IMR-90 (cell line): ENCODE results near the gene DNAJB5. TPM values are rescaled to one million over a fixed set of nuclear protein-coding genes. Genes with fewer than 3 reads are reported as not detected.

Experiments used
- ATAC-seq: fragments of 200-7000 bp; cut with Tn5 transposase; 2 replicates; pipeline ENCODE4 v1.9.1; 2020; ENCODE audit warnings: low read depth, mild to moderate bottlenecking, moderate library complexity
- BruUV-seq: library from RNA; stranded (reverse); fragments of 400-500 nt; replicated peaks from 2 replicates; lab custom pipeline; 2021; lab: Mats Ljungman, UMichigan
- CTCF ChIA-PET: fragments of 300-600 bp; formaldehyde crosslinking; extraction: SDS; loops from one replicate; lab custom pipeline; 2021; ENCODE audit warnings: antibody characterized with exemption; lab: Yijun Ruan, JAX
- POLR2A ChIA-PET: fragments of 300-600 bp; sonication (Branson Sonifier 250); formaldehyde crosslinking; loops from one replicate; lab custom pipeline; 2022; ENCODE audit warnings: antibody characterized with exemption; ENCODE audit not compliant: unreplicated experiment; lab: Charles Lee
- DNase-seq: peaks from one replicate; pipeline ENCODE4 v3.0.0; 2013
- H2AFZ ChIP-seq: replicated peaks from 2 replicates; pipeline ENCODE3; 2013; ENCODE audit warnings: low read length, mild to moderate bottlenecking; ENCODE audit not compliant: poor library complexity
- H2AK5ac ChIP-seq: 2 replicates; pipeline ENCODE4 v1.6.1; 2013; ENCODE audit warnings: low read depth, low read length, inconsistent platforms
- H2AK9ac ChIP-seq: replicated peaks from 2 replicates; pipeline ENCODE3; 2013; ENCODE audit warnings: mild to moderate bottlenecking, low read depth, low read length, moderate library complexity; ENCODE audit not compliant: poor library complexity
- H2BK120ac ChIP-seq: 2 replicates; pipeline ENCODE4 v1.6.1; 2013; ENCODE audit warnings: low read depth, low read length, inconsistent platforms
- H2BK15ac ChIP-seq: 3 replicates; pipeline ENCODE4 v1.6.1; 2013; ENCODE audit warnings: low read depth, low read length, inconsistent platforms
- H2BK20ac ChIP-seq: 2 replicates; pipeline ENCODE4 v1.6.1; 2013; ENCODE audit warnings: low read depth, mild to moderate bottlenecking, inconsistent platforms, low read length, moderate library complexity
- H2BK5ac ChIP-seq: 2 replicates; pipeline ENCODE4 v1.6.1; 2013; ENCODE audit warnings: mild to moderate bottlenecking, low read depth, low read length, inconsistent platforms; ENCODE audit not compliant: poor library complexity, severe bottlenecking
- H3K14ac ChIP-seq: replicated peaks from 2 replicates; pipeline ENCODE4 v1.6.1; 2013; ENCODE audit warnings: low read depth, low read length, inconsistent platforms
- H3K18ac ChIP-seq: 2 replicates; pipeline ENCODE4 v1.6.1; 2013; ENCODE audit warnings: low read depth, low read length, control low read depth
- H3K23ac ChIP-seq: 2 replicates; pipeline ENCODE4 v1.6.1; 2013; ENCODE audit warnings: low read depth, low read length, inconsistent platforms
- H3K27ac ChIP-seq: 2 replicates; pipeline ENCODE4 v1.5.1; 2013; ENCODE audit warnings: mild to moderate bottlenecking, control low read depth, low read length; ENCODE audit not compliant: insufficient read depth
- H3K27me3 ChIP-seq: 2 replicates; pipeline ENCODE4 v1.6.1; 2013; ENCODE audit warnings: low read length; ENCODE audit not compliant: control insufficient read depth, insufficient read depth
- H3K36me3 ChIP-seq: 2 replicates; pipeline ENCODE4 v1.6.1; 2013; ENCODE audit warnings: low read length, mixed read lengths; ENCODE audit not compliant: control insufficient read depth, insufficient read depth
- H3K4ac ChIP-seq: 2 replicates; pipeline ENCODE4 v1.6.1; 2013; ENCODE audit warnings: low read depth, low read length, inconsistent platforms
- H3K4me1 ChIP-seq: 2 replicates; pipeline ENCODE4 v1.6.1; 2013; ENCODE audit warnings: low read length, mixed read lengths; ENCODE audit not compliant: control insufficient read depth, insufficient read depth
- H3K4me2 ChIP-seq: 2 replicates; pipeline ENCODE4 v1.6.1; 2013; ENCODE audit warnings: low read depth, mild to moderate bottlenecking, control low read depth, low read length, moderate library complexity
- H3K4me3 ChIP-seq: 2 replicates; pipeline ENCODE4 v1.5.1; 2013; ENCODE audit warnings: low read depth, mild to moderate bottlenecking, control low read depth, low read length, moderate library complexity; ENCODE audit not compliant: insufficient read depth
- H3K56ac ChIP-seq: 2 replicates; pipeline ENCODE4 v1.6.1; 2013; ENCODE audit warnings: low read length, inconsistent platforms; ENCODE audit not compliant: insufficient read depth; ENCODE audit errors: extremely low read depth
- H3K79me1 ChIP-seq, 2 experiments: 2 replicates each; pipeline ENCODE4 v1.6.1; 2013; ENCODE audit warnings: low read length in 2 of 2, inconsistent platforms in 1 of 2, low read depth in 1 of 2
- H3K9ac ChIP-seq: 2 replicates; pipeline ENCODE4 v1.6.1; 2013; ENCODE audit warnings: low read depth, low read length, control low read depth
- H3K9me1 ChIP-seq: 2 replicates; pipeline ENCODE4 v1.6.1; 2013; ENCODE audit warnings: low read length, inconsistent platforms; ENCODE audit not compliant: insufficient read depth
- H3K9me3 ChIP-seq: 2 replicates; pipeline ENCODE4 v1.6.1; 2013; ENCODE audit warnings: low read length; ENCODE audit not compliant: control insufficient read depth, insufficient read depth
- H4K20me1 ChIP-seq: 2 replicates; pipeline ENCODE4 v1.6.1; 2013; ENCODE audit warnings: low read length, inconsistent platforms; ENCODE audit not compliant: insufficient read depth
- H4K5ac ChIP-seq: 2 replicates; pipeline ENCODE4 v1.6.1; 2013; ENCODE audit warnings: mild to moderate bottlenecking, low read depth, low read length, control low read depth
- H4K8ac ChIP-seq, 2 experiments: 2 replicates each; pipeline ENCODE4 v1.6.1; 2013; ENCODE audit warnings: low read depth in 2 of 2, low read length in 2 of 2, control low read depth in 1 of 2, inconsistent platforms in 1 of 2
- H4K91ac ChIP-seq: 2 replicates; pipeline ENCODE4 v1.6.1; 2013; ENCODE audit warnings: low read depth, low read length, inconsistent platforms; ENCODE audit not compliant: insufficient read depth
- MAFK ChIP-seq: IDR thresholded peaks from 2 replicates; pipeline ENCODE4 v1.6.1; 2012; ENCODE audit warnings: low read depth, low read length, improper control_type of control experiment
- POLR2A ChIP-seq: IDR thresholded peaks from 2 replicates; pipeline ENCODE4 v1.6.1; 2012; ENCODE audit warnings: mild to moderate bottlenecking, low read depth, low read length
- SMC3 ChIP-seq: fragments of 150-350 bp; IDR thresholded peaks from 2 replicates; pipeline ENCODE4 v1.6.1; 2016; ENCODE audit warnings: low read depth, mild to moderate bottlenecking, antibody characterized with exemption, low read length, moderate library complexity
- WGBS, 2 experiments: methylation state at CpG; one replicate each; pipeline versions ENCODE4 v1.1.5 to v1.1.7; 2013; ENCODE audit warnings: missing lambda C conversion rate in 2 of 2; ENCODE audit not compliant: insufficient read length in 1 of 2; ENCODE audit errors: extremely low coverage in 2 of 2; 5-methylcytosine and 5-hydroxymethylcytosine counted together
- dilution Hi-C: fragments of 300-500 bp; cut with HindIII; formaldehyde crosslinking; loops from one replicate; pipeline ENCODE4 v1.14.3; 2018; ENCODE audit warnings: low sequenced_read_pairs; ENCODE audit not compliant: unreplicated experiment
- in situ Hi-C: fragments of 300-500 bp; cut with MboI; formaldehyde crosslinking; loops from 3 replicates; pipeline ENCODE4 v1.14.3; 2019; ENCODE audit warnings: low sequenced_read_pairs, inconsistent platforms, mixed read lengths
- intact Hi-C: fragments of 100-400 bp; cut with micrococcal nuclease; formaldehyde crosslinking; loops from 2 replicates; pipeline ENCODE4 v1.10.0; 2022
- polyA plus RNA-seq, 3 experiments: library from polyadenylated mRNA; depleted of rRNA; stranded (reverse); fragments of >200 nt; gene quantifications; 2 replicates each; pipeline ENCODE4 v1.2.3, GENCODE V29; 2012; ENCODE audit warnings: low replicate concordance in 1 of 3
- total RNA-seq: library from RNA; depleted of rRNA; stranded (reverse); fragments of >200 nt; gene quantifications from 2 replicates; pipeline ENCODE4 v1.2.3, GENCODE V29; 2012
- TF ChIP-seq, protein P1 (sequence below): fragments of 150-350 bp; IDR thresholded peaks from 2 replicates; pipeline ENCODE4 v1.6.1; 2017; ENCODE audit warnings: mild to moderate bottlenecking, antibody characterized with exemption, low read length, low read depth

Gene DNAJB5
- total and polyA plus RNA-seq, 2 of the 4 experiments (the other 2 are of a cell fraction), result 11.4 to 14.9 TPM

GRCh38 chr9:35029852-35030251, 40.3 kb downstream of the DNAJB5 start:
- no peak overlapping the region for H4K91ac ChIP-seq
- no peak overlapping the region for H3K4ac ChIP-seq
- intact Hi-C loops, result no loop called here

More at GRCh38 chr9:35029852-35030251, 40.3 kb downstream of the DNAJB5 start:
- H2BK120ac ChIP-seq, result no peak overlapping the region
- WGBS, 2 experiments, result no CpG with 5 or more reads among the region's 2 CpGs
- H3K4me1 ChIP-seq, result peaks cover 7% of the 10 kb centered on the region
- H2BK5ac ChIP-seq, result no peak overlapping the region
- no peak overlapping the region for H4K8ac ChIP-seq
- no peak overlapping the region for H3K56ac ChIP-seq
- no peak overlapping the region for H2AK5ac ChIP-seq
- no peak overlapping the region for H2BK20ac ChIP-seq
- no peak overlapping the region for H3K9ac ChIP-seq
- no peak overlapping the region for H3K4me2 ChIP-seq
- H3K79me1 ChIP-seq, result no peaks in the 10 kb centered on the region
- peaks cover 8% of the 10 kb centered on the region; the same call in 1 of the 2 replicates for H3K9me1 ChIP-seq
- no peak overlapping the region for H3K14ac ChIP-seq
- H4K20me1 ChIP-seq, result no peaks in the 10 kb centered on the region
- no peak overlapping the region for H2AK9ac ChIP-seq
- H3K9me3 ChIP-seq, result no peaks in the 10 kb centered on the region
- no TSS peak for BruUV-seq
- DNase-seq, result no peak
- dilution Hi-C loops, result no loop called here
- ChIA-PET POLR2A (no interaction called here), CTCF (no interaction called here)
- TF ChIP-seq MAFK (no peak), SMC3 (no peak), POLR2A (no peak)
- TF ChIP-seq, protein P1, sequence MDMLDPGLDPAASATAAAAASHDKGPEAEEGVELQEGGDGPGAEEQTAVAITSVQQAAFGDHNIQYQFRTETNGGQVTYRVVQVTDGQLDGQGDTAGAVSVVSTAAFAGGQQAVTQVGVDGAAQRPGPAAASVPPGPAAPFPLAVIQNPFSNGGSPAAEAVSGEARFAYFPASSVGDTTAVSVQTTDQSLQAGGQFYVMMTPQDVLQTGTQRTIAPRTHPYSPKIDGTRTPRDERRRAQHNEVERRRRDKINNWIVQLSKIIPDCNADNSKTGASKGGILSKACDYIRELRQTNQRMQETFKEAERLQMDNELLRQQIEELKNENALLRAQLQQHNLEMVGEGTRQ, result no peak
- no peaks in the 10 kb centered on the region for H3K27me3 ChIP-seq
- no peak for ATAC-seq
- no peak overlapping the region for H3K27ac ChIP-seq
- no peak overlapping the region for H4K5ac ChIP-seq
- H3K23ac ChIP-seq, result no peak overlapping the region
- in situ Hi-C loops, result no loop called here
- no peak overlapping the region for H3K18ac ChIP-seq
- no peak overlapping the region for H2BK15ac ChIP-seq
- no peaks in the 10 kb centered on the region for H3K36me3 ChIP-seq
- H2AFZ ChIP-seq, result no peak overlapping the region
- H3K4me3 ChIP-seq, result no peak overlapping the region
